IMR-90 (cell line): ENCODE data around the gene TMEM131. TPM values are rescaled to one million over a fixed set of nuclear protein-coding genes. Genes with fewer than 3 reads are reported as not detected.

ENCODE experiments used
- ATAC-seq: fragments of 200-7000 bp; cut with Tn5 transposase; 2 replicates; pipeline ENCODE4 v1.9.1; 2020; ENCODE audit warnings: low read depth, mild to moderate bottlenecking, moderate library complexity
- BruUV-seq: library from RNA; stranded (reverse); fragments of 400-500 nt; replicated peaks from 2 replicates; lab custom pipeline; 2021; lab: Mats Ljungman, UMichigan
- CTCF ChIA-PET: fragments of 300-600 bp; formaldehyde crosslinking; extraction: SDS; loops from one replicate; lab custom pipeline; 2021; ENCODE audit warnings: antibody characterized with exemption; lab: Yijun Ruan, JAX
- POLR2A ChIA-PET: fragments of 300-600 bp; sonication (Branson Sonifier 250); formaldehyde crosslinking; loops from one replicate; lab custom pipeline; 2022; ENCODE audit warnings: antibody characterized with exemption; ENCODE audit not compliant: unreplicated experiment; lab: Charles Lee
- DNase-seq: peaks from one replicate; pipeline ENCODE4 v3.0.0; 2013
- H2AFZ ChIP-seq: replicated peaks from 2 replicates; pipeline ENCODE3; 2013; ENCODE audit warnings: low read length, mild to moderate bottlenecking; ENCODE audit not compliant: poor library complexity
- H2AK5ac ChIP-seq: 2 replicates; pipeline ENCODE4 v1.6.1; 2013; ENCODE audit warnings: low read depth, low read length, inconsistent platforms
- H2AK9ac ChIP-seq: replicated peaks from 2 replicates; pipeline ENCODE3; 2013; ENCODE audit warnings: mild to moderate bottlenecking, low read depth, low read length, moderate library complexity; ENCODE audit not compliant: poor library complexity
- H2BK120ac ChIP-seq: 2 replicates; pipeline ENCODE4 v1.6.1; 2013; ENCODE audit warnings: low read depth, low read length, inconsistent platforms
- H2BK15ac ChIP-seq: 3 replicates; pipeline ENCODE4 v1.6.1; 2013; ENCODE audit warnings: low read depth, low read length, inconsistent platforms
- H2BK20ac ChIP-seq: 2 replicates; pipeline ENCODE4 v1.6.1; 2013; ENCODE audit warnings: low read depth, mild to moderate bottlenecking, inconsistent platforms, low read length, moderate library complexity
- H2BK5ac ChIP-seq: 2 replicates; pipeline ENCODE4 v1.6.1; 2013; ENCODE audit warnings: mild to moderate bottlenecking, low read depth, low read length, inconsistent platforms; ENCODE audit not compliant: poor library complexity, severe bottlenecking
- H3K14ac ChIP-seq: replicated peaks from 2 replicates; pipeline ENCODE4 v1.6.1; 2013; ENCODE audit warnings: low read depth, low read length, inconsistent platforms
- H3K18ac ChIP-seq: 2 replicates; pipeline ENCODE4 v1.6.1; 2013; ENCODE audit warnings: low read depth, low read length, control low read depth
- H3K23ac ChIP-seq: 2 replicates; pipeline ENCODE4 v1.6.1; 2013; ENCODE audit warnings: low read depth, low read length, inconsistent platforms
- H3K27ac ChIP-seq: 2 replicates; pipeline ENCODE4 v1.5.1; 2013; ENCODE audit warnings: mild to moderate bottlenecking, control low read depth, low read length; ENCODE audit not compliant: insufficient read depth
- H3K27me3 ChIP-seq: 2 replicates; pipeline ENCODE4 v1.6.1; 2013; ENCODE audit warnings: low read length; ENCODE audit not compliant: control insufficient read depth, insufficient read depth
- H3K36me3 ChIP-seq: 2 replicates; pipeline ENCODE4 v1.6.1; 2013; ENCODE audit warnings: low read length, mixed read lengths; ENCODE audit not compliant: control insufficient read depth, insufficient read depth
- H3K4ac ChIP-seq: 2 replicates; pipeline ENCODE4 v1.6.1; 2013; ENCODE audit warnings: low read depth, low read length, inconsistent platforms
- H3K4me1 ChIP-seq: 2 replicates; pipeline ENCODE4 v1.6.1; 2013; ENCODE audit warnings: low read length, mixed read lengths; ENCODE audit not compliant: control insufficient read depth, insufficient read depth
- H3K4me2 ChIP-seq: 2 replicates; pipeline ENCODE4 v1.6.1; 2013; ENCODE audit warnings: low read depth, mild to moderate bottlenecking, control low read depth, low read length, moderate library complexity
- H3K4me3 ChIP-seq: 2 replicates; pipeline ENCODE4 v1.5.1; 2013; ENCODE audit warnings: low read depth, mild to moderate bottlenecking, control low read depth, low read length, moderate library complexity; ENCODE audit not compliant: insufficient read depth
- H3K56ac ChIP-seq: 2 replicates; pipeline ENCODE4 v1.6.1; 2013; ENCODE audit warnings: low read length, inconsistent platforms; ENCODE audit not compliant: insufficient read depth; ENCODE audit errors: extremely low read depth
- H3K79me1 ChIP-seq, 2 experiments: 2 replicates each; pipeline ENCODE4 v1.6.1; 2013; ENCODE audit warnings: low read length in 2 of 2, inconsistent platforms in 1 of 2, low read depth in 1 of 2
- H3K9ac ChIP-seq: 2 replicates; pipeline ENCODE4 v1.6.1; 2013; ENCODE audit warnings: low read depth, low read length, control low read depth
- H3K9me1 ChIP-seq: 2 replicates; pipeline ENCODE4 v1.6.1; 2013; ENCODE audit warnings: low read length, inconsistent platforms; ENCODE audit not compliant: insufficient read depth
- H3K9me3 ChIP-seq: 2 replicates; pipeline ENCODE4 v1.6.1; 2013; ENCODE audit warnings: low read length; ENCODE audit not compliant: control insufficient read depth, insufficient read depth
- H4K20me1 ChIP-seq: 2 replicates; pipeline ENCODE4 v1.6.1; 2013; ENCODE audit warnings: low read length, inconsistent platforms; ENCODE audit not compliant: insufficient read depth
- H4K5ac ChIP-seq: 2 replicates; pipeline ENCODE4 v1.6.1; 2013; ENCODE audit warnings: mild to moderate bottlenecking, low read depth, low read length, control low read depth
- H4K8ac ChIP-seq, 2 experiments: 2 replicates each; pipeline ENCODE4 v1.6.1; 2013; ENCODE audit warnings: low read depth in 2 of 2, low read length in 2 of 2, control low read depth in 1 of 2, inconsistent platforms in 1 of 2
- H4K91ac ChIP-seq: 2 replicates; pipeline ENCODE4 v1.6.1; 2013; ENCODE audit warnings: low read depth, low read length, inconsistent platforms; ENCODE audit not compliant: insufficient read depth
- CEBPB ChIP-seq: IDR thresholded peaks from 2 replicates; pipeline ENCODE4 v1.6.1; 2012; ENCODE audit warnings: low read depth, low read length, improper control_type of control experiment
- SMC3 ChIP-seq: fragments of 150-350 bp; IDR thresholded peaks from 2 replicates; pipeline ENCODE4 v1.6.1; 2016; ENCODE audit warnings: low read depth, mild to moderate bottlenecking, antibody characterized with exemption, low read length, moderate library complexity
- WGBS, 2 experiments: methylation state at CpG; one replicate each; pipeline versions ENCODE4 v1.1.5 to v1.1.7; 2013; ENCODE audit warnings: missing lambda C conversion rate in 2 of 2; ENCODE audit not compliant: insufficient read length in 1 of 2; ENCODE audit errors: extremely low coverage in 2 of 2; 5-methylcytosine and 5-hydroxymethylcytosine counted together
- dilution Hi-C: fragments of 300-500 bp; cut with HindIII; formaldehyde crosslinking; loops from one replicate; pipeline ENCODE4 v1.14.3; 2018; ENCODE audit warnings: low sequenced_read_pairs; ENCODE audit not compliant: unreplicated experiment
- in situ Hi-C: fragments of 300-500 bp; cut with MboI; formaldehyde crosslinking; loops from 3 replicates; pipeline ENCODE4 v1.14.3; 2019; ENCODE audit warnings: low sequenced_read_pairs, inconsistent platforms, mixed read lengths
- intact Hi-C: fragments of 100-400 bp; cut with micrococcal nuclease; formaldehyde crosslinking; loops from 2 replicates; pipeline ENCODE4 v1.10.0; 2022
- polyA plus RNA-seq, 3 experiments: library from polyadenylated mRNA; depleted of rRNA; stranded (reverse); fragments of >200 nt; gene quantifications; 2 replicates each; pipeline ENCODE4 v1.2.3, GENCODE V29; 2012; ENCODE audit warnings: low replicate concordance in 1 of 3
- total RNA-seq: library from RNA; depleted of rRNA; stranded (reverse); fragments of >200 nt; gene quantifications from 2 replicates; pipeline ENCODE4 v1.2.3, GENCODE V29; 2012

TMEM131 gene
- total and polyA plus RNA-seq, 2 of the 4 experiments (the other 2 are of a cell fraction), result 13.3 to 14.0 TPM

GRCh38 chr2:97718051-97718882, 277.5 kb downstream of the TMEM131 start (continued):
- no peak for TF ChIP-seq SMC3

GRCh38 chr2:97717613-97717995, 278.1 kb downstream of the TMEM131 start:
- TF ChIP-seq CEBPB, result no peak
- no peak overlapping the region for H2BK120ac ChIP-seq
- H2AK5ac ChIP-seq, result no peak overlapping the region
- in situ Hi-C loops (no loop called here), dilution Hi-C loops (no loop called here), intact Hi-C loops (no loop called here)
- POLR2A ChIA-PET, result no interaction called here
- WGBS, 2 experiments, result 14% methylated on average over 1 of the region's 3 CpGs; no CpG with 5 or more reads in 1 of the 2 experiments
- CTCF ChIA-PET, result interaction anchor here (0.6 kb wide), 1 partner anchor 55 kb away, joined by 3 read pairs; no protein-coding TSS in a partner anchor
- H2AFZ ChIP-seq, result no peak overlapping the region
- no peak overlapping the region for H3K27ac ChIP-seq
- no peak overlapping the region for H2AK9ac ChIP-seq
- H3K79me1 ChIP-seq, result no peaks in the 10 kb centered on the region
- ATAC-seq (no peak), DNase-seq (no peak)
- H3K27me3 ChIP-seq, result peaks cover 18% of the 10 kb centered on the region
- no peak overlapping the region for H2BK5ac ChIP-seq
- H2BK20ac ChIP-seq, result no peak overlapping the region
- H3K56ac ChIP-seq, result no peak overlapping the region
- H4K8ac ChIP-seq, result no peak overlapping the region
- no peak overlapping the region for H3K9ac ChIP-seq
- H4K5ac ChIP-seq, result no peak overlapping the region
- H3K18ac ChIP-seq, result no peak overlapping the region
- H4K20me1 ChIP-seq, result no peaks in the 10 kb centered on the region; the same call in 1 of the 2 replicates
- H3K4me1 ChIP-seq, result no peaks in the 10 kb centered on the region
- no peak overlapping the region for H3K4me2 ChIP-seq
- H2BK15ac ChIP-seq, result no peak overlapping the region
- H3K14ac ChIP-seq, result no peak overlapping the region
- H3K4ac ChIP-seq, result no peak overlapping the region
- no peak overlapping the region for H4K91ac ChIP-seq
- H3K9me1 ChIP-seq, result no peaks in the 10 kb centered on the region
- no peaks in the 10 kb centered on the region for H3K36me3 ChIP-seq
- H3K23ac ChIP-seq, result no peak overlapping the region
- H3K4me3 ChIP-seq, result no peak overlapping the region
- H3K9me3 ChIP-seq, result no peaks in the 10 kb centered on the region
- BruUV-seq, result no TSS peak
